GM21390 (cell line): ENCODE results near the gene UPK3B.
"Not testable (repeated sequence)": the region's sequence is repeated elsewhere in the genome, so short reads cannot be mapped to it uniquely, and the experiment has no call there.

Experiments used
- ATAC-seq: cut with Tn5 transposase; IDR thresholded peaks from one replicate; pipeline ENCODE4 v1.9.1; 2021; ENCODE audit not compliant: unreplicated experiment

The UPK3B gene

DNA sequence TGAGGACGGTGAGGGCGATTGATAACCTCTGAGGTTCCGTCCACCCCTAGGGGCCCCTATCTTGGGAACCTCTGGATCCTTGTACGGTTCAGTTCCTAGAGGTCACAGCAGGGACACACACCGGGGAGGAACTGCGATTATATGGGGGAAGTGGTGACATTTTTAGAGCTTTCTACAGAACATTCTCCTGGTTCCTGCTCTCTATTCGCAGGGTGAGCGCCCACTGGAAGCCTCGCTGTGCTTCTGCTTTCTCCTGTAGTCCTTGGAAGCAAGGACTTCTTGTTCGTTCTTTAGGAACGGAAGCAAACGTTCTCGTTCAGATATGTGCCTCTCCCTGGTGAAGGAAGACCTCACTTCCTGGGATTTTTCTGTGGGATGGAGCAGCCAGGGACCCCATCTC is 22.4 kb upstream of the UPK3B start:
- not testable (repeated sequence) for ATAC-seq

DNA sequence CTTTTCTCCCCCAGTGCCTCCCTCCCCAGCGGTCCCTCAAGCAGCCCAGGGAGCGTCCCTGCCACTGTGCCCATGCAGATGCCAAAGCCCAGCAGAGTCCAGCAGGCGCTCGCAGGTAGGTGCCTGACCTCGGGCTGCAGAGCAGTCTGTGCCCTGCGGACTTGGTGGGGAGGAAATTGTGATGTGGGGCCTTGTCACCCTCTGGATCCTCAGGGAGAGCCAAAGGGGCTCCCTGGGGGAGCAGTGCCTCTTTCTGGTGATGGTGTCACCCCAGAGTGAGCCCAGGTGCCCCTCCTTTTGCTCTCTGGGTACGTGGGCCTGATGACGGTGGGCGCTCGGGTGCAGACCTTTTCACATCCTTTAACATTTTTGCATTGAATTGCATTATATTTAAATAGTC is 18.2 kb upstream of the UPK3B start:
- not testable (repeated sequence) for ATAC-seq

GRCh38 chr7:76495717-76496116 is 14.6 kb upstream of the UPK3B start:
- ATAC-seq = not testable (repeated sequence)

DNA sequence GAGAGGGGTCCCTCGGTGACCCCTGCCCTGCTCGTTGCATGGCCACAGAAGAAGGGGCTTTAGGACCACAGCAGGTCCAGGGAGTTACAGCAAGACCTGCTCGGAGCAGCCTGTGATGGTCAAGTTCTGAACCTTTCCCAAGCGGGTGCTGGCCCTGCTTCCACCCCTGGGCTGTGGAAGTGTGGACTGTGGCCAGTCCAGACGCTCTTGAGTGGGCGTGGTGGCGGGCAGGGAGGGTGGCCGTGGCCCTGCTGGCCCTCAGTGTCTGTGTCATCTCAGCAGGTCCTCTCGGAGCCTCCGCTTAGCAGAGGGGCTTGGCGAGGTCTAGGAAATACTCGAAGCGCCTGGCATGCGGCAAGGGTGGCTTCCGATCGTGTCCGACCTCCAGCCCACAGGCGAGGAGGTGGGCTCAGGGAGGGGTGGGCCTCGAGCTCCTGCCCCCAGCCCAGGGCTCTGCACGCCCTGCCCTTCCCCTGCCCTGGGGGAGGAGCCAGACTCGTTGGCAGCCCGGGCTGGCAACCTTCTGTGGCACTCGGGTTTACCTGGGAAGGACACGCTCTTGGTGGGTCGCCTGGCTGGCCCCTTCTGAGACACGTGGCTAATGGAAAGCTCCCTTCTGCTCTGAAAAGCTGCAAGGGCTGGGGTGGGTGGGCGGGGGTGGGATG is 12.3 kb upstream of the UPK3B start:
- ATAC-seq = not testable (repeated sequence)

DNA sequence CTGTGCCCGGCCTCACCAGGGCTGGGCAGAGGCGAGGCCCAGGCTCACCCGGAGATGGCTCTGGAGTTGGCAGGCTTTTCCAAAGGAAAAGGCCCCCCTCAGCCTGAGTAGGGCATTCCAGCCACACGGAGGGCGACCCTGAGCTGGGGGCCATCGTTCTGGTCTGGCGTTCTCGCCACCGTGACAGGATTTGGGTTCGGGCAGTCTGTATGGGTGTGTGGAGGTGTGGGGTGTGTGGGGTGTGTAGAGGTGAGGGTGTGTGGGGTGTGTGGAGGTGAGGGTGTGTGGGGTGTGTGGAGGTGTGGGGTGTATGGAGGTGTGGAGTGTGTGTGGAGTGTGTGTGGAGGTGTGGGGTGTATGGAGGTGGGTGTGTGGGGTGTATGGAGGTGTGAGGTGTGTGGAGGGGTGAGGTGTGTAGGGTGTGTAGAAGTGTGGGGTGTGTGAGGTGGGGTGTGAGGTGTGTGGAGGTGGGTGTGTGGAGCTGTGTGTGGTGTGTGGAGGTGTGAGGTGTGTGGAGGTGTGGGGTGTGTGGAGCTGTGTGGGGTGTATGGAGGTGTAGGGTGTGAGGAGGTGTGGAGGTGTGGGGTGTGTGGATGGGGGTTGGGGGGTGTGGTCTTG is 11.7 kb upstream of the UPK3B start:
- ATAC-seq = not testable (repeated sequence)

GRCh38 chr7:76499201-76499923 is 11.0 kb upstream of the UPK3B start:
- not testable (repeated sequence) for ATAC-seq

GRCh38 chr7:76499924-76500241 is 10.5 kb upstream of the UPK3B start:
- not testable (repeated sequence) for ATAC-seq

GRCh38 chr7:76502224-76502623 is 8.1 kb upstream of the UPK3B start:
- ATAC-seq = not testable (repeated sequence)

DNA sequence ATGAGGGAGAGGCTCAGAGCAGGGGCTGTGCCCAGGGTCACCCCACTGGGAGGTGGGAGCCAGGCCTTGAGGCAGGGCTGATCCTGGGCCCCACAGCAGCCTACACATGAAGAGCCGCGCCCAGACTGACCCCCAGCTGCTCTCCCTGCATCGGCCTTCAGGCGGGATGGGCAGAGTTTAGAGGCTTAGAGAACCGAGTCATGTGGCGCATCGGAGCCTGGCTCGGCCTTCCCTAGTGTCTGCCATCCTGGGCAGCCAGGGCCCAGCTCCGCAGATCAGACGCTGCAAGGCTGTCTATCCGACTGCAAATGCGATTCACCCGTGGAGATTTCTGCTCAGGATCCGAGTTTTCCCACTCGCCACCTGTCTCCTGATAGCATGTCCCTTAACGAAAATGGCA is 7.5 kb upstream of the UPK3B start:
- ATAC-seq = not testable (repeated sequence)

DNA sequence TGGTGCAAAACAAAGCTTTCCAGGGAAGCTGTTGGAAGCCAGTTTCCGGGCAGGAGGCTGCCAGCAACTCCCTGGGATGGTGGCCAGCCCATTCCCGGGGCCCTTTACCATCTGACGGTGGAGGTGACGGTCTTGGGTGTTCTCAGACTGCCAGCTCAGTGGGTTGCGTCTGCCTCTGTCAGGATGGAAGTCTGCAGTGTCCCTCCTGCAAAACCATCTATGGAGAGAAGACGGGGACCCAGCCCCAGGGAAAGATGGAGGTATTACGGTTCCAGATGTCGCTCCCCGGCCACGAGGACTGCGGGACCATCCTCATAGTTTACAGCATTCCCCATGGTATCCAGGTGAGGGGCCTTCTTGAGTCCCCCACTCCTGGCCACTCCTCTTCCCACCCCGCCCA is 7.1 kb upstream of the UPK3B start:
- not testable (repeated sequence) for ATAC-seq

DNA sequence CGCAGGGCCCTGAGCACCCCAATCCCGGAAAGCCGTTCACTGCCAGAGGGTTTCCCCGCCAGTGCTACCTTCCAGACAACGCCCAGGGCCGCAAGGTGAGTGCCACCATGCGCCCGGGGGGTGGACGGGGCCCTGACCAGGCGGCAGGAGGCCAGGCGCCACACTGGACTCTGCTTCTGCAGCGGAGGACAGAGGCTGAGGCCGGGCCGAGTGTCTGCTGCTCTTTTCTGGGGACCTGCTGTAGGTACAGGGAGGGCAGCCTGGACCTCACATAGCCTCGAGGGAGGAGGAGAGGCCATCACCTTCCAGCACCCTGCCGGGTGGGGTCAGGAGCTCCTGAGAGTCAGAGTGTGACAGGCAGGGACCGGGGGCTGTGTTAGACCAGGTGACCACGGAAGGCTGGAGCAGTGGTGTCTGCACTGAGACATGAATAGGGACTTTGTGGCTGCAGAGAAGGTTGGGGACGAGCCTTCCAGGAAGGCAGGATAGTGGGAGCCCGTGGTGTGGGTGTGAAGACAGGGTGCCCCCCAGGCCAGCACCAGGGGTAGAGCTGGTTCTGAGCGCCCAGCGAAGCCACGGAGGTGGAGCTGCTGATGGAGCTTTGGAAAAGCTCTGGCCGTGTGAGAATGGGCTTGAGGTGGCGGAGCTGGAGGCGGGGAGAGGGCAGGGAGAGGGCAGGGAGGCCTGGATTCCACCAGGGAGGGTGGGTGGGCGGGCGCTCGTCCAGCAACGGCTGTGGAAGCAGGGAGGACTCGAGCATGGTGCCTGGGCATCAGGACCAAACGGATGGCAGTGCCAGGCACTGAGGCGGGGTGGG is 5.8 kb upstream of the UPK3B start:
- not testable (repeated sequence) for ATAC-seq

GRCh38 chr7:76505168-76506080 is 4.9 kb upstream of the UPK3B start:
- ATAC-seq = no peak

- no peak for ATAC-seq
These were observed 4.3 kb upstream of the UPK3B start for GRCh38 chr7:76506081-76506440.

- ATAC-seq = not testable (repeated sequence)
These were observed 3.7 kb upstream of the UPK3B start for GRCh38 chr7:76506643-76507042.

- no peak for ATAC-seq
These were observed 2.5 kb upstream of the UPK3B start for GRCh38 chr7:76507723-76508406.

- not testable (repeated sequence) for ATAC-seq
These were observed 1.0 kb downstream of the UPK3B start for GRCh38 chr7:76511200-76511910.

- ATAC-seq = not testable (repeated sequence)
These were observed 1.8 kb downstream of the UPK3B start for GRCh38 chr7:76511911-76512885.
